NCI-H1048 (cell line): ENCODE results near the gene SAMSN1.

Experiments used
- DNase-seq: peaks from one replicate; lab custom pipeline; 2025; lab: John Stamatoyannopoulos, UW

The SAMSN1 gene

GRCh38 chr21:14484188-14485009, 61.7 kb downstream of the SAMSN1 start:
- no peak for DNase-seq

- DNase-seq = no peak
Measured at GRCh38 chr21:14483296-14483695, 62.8 kb downstream of the SAMSN1 start.

GRCh38 chr21:14482165-14482564, 64.0 kb downstream of the SAMSN1 start:
- DNase-seq = no peak

- DNase-seq = no peak
Measured at GRCh38 chr21:14480411-14481031, 65.6 kb downstream of the SAMSN1 start.

GRCh38 chr21:14479241-14479786, 66.8 kb downstream of the SAMSN1 start:
- no peak for DNase-seq

GRCh38 chr21:14477841-14478240, 68.3 kb downstream of the SAMSN1 start:
- no peak for DNase-seq

- DNase-seq = no peak
Measured at GRCh38 chr21:14477133-14477532, 69.0 kb downstream of the SAMSN1 start.

GRCh38 chr21:14474995-14475394, 71.1 kb downstream of the SAMSN1 start:
- no peak for DNase-seq

GRCh38 chr21:14469641-14470040, 76.5 kb downstream of the SAMSN1 start:
- no peak for DNase-seq

- DNase-seq = no peak
Measured at GRCh38 chr21:14466715-14467114, 79.4 kb downstream of the SAMSN1 start.

- DNase-seq = no peak
Measured at GRCh38 chr21:14457762-14458161, 88.4 kb downstream of the SAMSN1 start.

GRCh38 chr21:14456911-14457310, 89.2 kb downstream of the SAMSN1 start:
- DNase-seq = no peak

- no peak for DNase-seq
Measured at GRCh38 chr21:14454016-14455009, 91.8 kb downstream of the SAMSN1 start.

- no peak for DNase-seq
Measured at GRCh38 chr21:14453339-14454015, 92.6 kb downstream of the SAMSN1 start.

GRCh38 chr21:14452727-14453241, 93.3 kb downstream of the SAMSN1 start:
- DNase-seq = no peak

GRCh38 chr21:14452031-14452726, 93.9 kb downstream of the SAMSN1 start:
- no peak for DNase-seq

- no peak for DNase-seq
Measured at GRCh38 chr21:14451546-14451945, 94.6 kb downstream of the SAMSN1 start.

- DNase-seq = no peak
Measured at GRCh38 chr21:14448784-14449183, 97.3 kb downstream of the SAMSN1 start.

GRCh38 chr21:14438211-14438610, 107.9 kb downstream of the SAMSN1 start:
- DNase-seq = no peak

GRCh38 chr21:14435423-14435822, 110.7 kb downstream of the SAMSN1 start:
- no peak for DNase-seq
